Mesothelial cell of epicardium (in vitro differentiated cells): ENCODE results near the gene RIN3. TPM values are rescaled to one million over a fixed set of nuclear protein-coding genes. Genes with fewer than 3 reads are reported as not detected.

Experiments
- DNase-seq, 2 experiments: peaks; one replicate each; pipeline ENCODE4 v3.0.0; 2021; ENCODE audit warnings: low spot score in 2 of 2; ENCODE audit not compliant: unreplicated experiment in 2 of 2
- H3K27ac Mint-ChIP-seq: 2 replicates; pipeline ENCODE4 v1.8.0; 2021; ENCODE audit warnings: mixed read lengths
- H3K27me3 Mint-ChIP-seq: 2 replicates; pipeline ENCODE4 v1.8.0; 2021; ENCODE audit warnings: low read depth, mixed read lengths
- H3K36me3 Mint-ChIP-seq: 2 replicates; pipeline ENCODE4 v1.8.0; 2021; ENCODE audit warnings: mixed read lengths
- H3K4me1 Mint-ChIP-seq: 2 replicates; pipeline ENCODE4 v1.8.0; 2021; ENCODE audit warnings: mixed read lengths
- H3K4me3 Mint-ChIP-seq: 2 replicates; pipeline ENCODE4 v1.8.0; 2021; ENCODE audit warnings: mild to moderate bottlenecking, moderate library complexity, mixed read lengths
- H3K9me3 Mint-ChIP-seq: 2 replicates; pipeline ENCODE4 v1.8.0; 2021; ENCODE audit warnings: mixed read lengths
- CTCF ChIP-seq: fragments of 200-600 bp; sonication (generic); IDR thresholded peaks from one replicate; pipeline ENCODE4 v1.5.0; 2021; ENCODE audit warnings: antibody characterized with exemption; ENCODE audit not compliant: unreplicated experiment
- total RNA-seq: library from RNA; stranded (reverse); gene quantifications from 3 replicates; pipeline ENCODE4 v1.2.1, GENCODE V29; 2021

The RIN3 gene
- total RNA-seq, 1 donor from 2014 or later: 19.9 TPM

- H3K27ac Mint-ChIP-seq: no peak overlapping the region
- H3K27me3 Mint-ChIP-seq: peaks cover 25% of the 10 kb centered on the region
- no peak for TF ChIP-seq CTCF
- no peaks in the 10 kb centered on the region for H3K4me1 Mint-ChIP-seq
- no peak overlapping the region for H3K4me3 Mint-ChIP-seq
- no peaks in the 10 kb centered on the region for H3K9me3 Mint-ChIP-seq
- DNase-seq: no peak
- no peaks in the 10 kb centered on the region for H3K36me3 Mint-ChIP-seq
These were observed 179.2 kb downstream of the RIN3 start for GRCh38 chr14:92692822-92693226.

DNA sequence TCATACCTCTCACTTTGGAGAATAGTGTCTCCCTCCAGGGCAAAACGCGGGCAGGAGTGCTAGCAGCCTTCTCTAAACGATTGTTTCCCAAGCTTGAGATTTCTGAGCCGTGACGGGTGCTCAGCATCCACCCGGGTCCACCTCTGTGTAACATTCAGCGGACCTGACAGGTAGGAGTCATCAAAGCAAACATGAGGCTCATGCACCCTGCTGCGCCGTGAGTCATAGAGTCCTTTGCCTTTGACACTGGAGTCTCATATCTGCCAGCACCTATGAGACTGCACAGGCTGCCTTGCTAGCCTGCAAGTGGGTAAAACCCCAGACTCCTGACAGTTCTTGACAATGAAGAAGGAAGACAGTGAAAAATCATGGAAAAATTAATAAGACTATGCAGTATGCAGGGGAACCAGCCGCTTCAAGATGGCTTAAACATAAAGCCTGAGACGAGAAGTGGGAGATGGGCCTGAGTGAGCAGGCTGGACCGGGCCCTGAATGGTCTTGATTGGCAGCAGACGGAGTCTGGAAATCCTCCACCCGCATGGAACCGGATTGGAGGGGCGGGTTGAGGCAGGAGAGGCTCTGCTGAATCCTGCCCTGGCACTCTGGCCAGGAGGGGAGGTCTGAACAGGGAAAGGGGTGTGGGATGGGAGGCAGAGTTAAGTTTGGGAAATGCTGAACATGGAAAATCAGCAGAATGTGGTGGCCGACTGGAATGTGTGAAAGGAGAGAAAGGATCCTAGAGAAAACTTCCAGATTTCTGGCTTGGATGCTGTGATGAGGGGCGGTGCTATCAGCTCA is 180.6 kb downstream of the RIN3 start:
- Mint-ChIP-seq H3K4me1 (no peaks in the 10 kb centered on the region), H3K4me3 (no peak overlapping the region), H3K27ac (no peak overlapping the region), H3K36me3 (no peaks in the 10 kb centered on the region), H3K27me3 (peaks cover 17% of the 10 kb centered on the region), H3K9me3 (no peaks in the 10 kb centered on the region)
- DNase-seq: no peak
- no peak for TF ChIP-seq CTCF

- no peak overlapping the region for H3K4me3 Mint-ChIP-seq
- no peaks in the 10 kb centered on the region for H3K9me3 Mint-ChIP-seq
- H3K36me3 Mint-ChIP-seq: no peaks in the 10 kb centered on the region
These were observed 181.2 kb downstream of the RIN3 start for GRCh38 chr14:92694807-92695206.

GRCh38 chr14:92695562-92695961 is 182.0 kb downstream of the RIN3 start:
- Mint-ChIP-seq H3K27me3 (peaks cover 15% of the 10 kb centered on the region), H3K36me3 (no peaks in the 10 kb centered on the region), H3K4me3 (no peak overlapping the region), H3K9me3 (no peaks in the 10 kb centered on the region), H3K4me1 (no peaks in the 10 kb centered on the region), H3K27ac (no peak overlapping the region)
- TF ChIP-seq CTCF: no peak
- no peak for DNase-seq

More at GRCh38 chr14:92694807-92695206, 181.2 kb downstream of the RIN3 start:
- H3K4me1 Mint-ChIP-seq: no peaks in the 10 kb centered on the region
- TF ChIP-seq CTCF: no peak
- no peak for DNase-seq
- no peak overlapping the region for H3K27ac Mint-ChIP-seq
- H3K27me3 Mint-ChIP-seq: peaks cover 17% of the 10 kb centered on the region

DNA sequence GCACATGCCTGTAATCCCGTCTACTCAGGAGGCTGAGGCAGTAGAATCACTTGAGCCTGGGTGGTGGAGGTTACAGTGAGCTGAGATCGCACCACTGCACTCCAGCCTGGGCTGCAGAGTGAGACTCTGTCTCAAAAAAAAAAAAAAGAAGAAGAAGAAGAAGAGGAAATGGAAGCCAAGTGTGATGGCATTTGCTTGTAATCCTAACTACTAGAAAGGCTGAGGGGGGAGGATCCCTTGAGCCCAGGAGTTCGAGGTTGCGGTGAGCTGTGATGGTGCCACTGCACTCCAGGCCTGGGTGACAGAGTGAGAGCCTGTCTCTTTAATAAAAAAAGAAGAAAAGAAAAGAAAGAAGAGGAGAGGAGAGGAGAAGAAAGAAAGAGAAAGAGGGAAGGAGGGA is 182.8 kb downstream of the RIN3 start:
- Mint-ChIP-seq H3K4me3 (no peak overlapping the region), H3K9me3 (no peaks in the 10 kb centered on the region), H3K4me1 (no peaks in the 10 kb centered on the region), H3K27me3 (peaks cover 15% of the 10 kb centered on the region), H3K36me3 (no peaks in the 10 kb centered on the region), H3K27ac (no peak overlapping the region)
- DNase-seq: no peak
- TF ChIP-seq CTCF: no peak
